HL-60/S4 treated with phorbol 12-myristate 13-acetate at 8.2 ng/mL for 4 days and 3 days (cell line): Measurements from ENCODE around the gene POU2F2.

Experiments
- in situ Hi-C: fragments of 300-500 bp; cut with MboI; formaldehyde crosslinking; loops from 2 replicates; pipeline ENCODE4 v1.15.0; 2022; ENCODE audit warnings: low sequenced_read_pairs

POU2F2 gene

GRCh38 chr19:42086188-42086736 lies 46.0 kb downstream of the POU2F2 start:
- in situ Hi-C loops: no loop called here

DNA sequence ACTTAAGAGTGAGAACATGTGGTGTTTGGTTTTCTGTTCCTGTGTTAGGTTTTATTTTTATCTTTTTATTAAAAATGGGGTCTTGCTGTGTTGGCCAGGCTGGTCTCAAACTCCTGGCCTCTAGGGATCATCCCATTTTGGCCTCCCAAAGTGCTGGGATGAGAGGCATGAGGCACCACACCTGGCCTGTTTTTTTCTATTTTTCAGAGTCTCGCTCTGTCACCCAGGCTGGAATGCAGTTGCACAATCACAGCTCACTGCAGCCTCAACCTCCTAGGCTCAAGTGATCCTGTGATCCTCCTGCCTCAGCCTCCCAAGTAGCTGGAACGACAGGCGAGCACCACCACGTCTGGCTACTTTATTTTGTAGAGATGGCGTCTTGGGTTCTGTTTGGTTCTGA lies 48.7 kb downstream of the POU2F2 start:
- in situ Hi-C loops: no loop called here

DNA sequence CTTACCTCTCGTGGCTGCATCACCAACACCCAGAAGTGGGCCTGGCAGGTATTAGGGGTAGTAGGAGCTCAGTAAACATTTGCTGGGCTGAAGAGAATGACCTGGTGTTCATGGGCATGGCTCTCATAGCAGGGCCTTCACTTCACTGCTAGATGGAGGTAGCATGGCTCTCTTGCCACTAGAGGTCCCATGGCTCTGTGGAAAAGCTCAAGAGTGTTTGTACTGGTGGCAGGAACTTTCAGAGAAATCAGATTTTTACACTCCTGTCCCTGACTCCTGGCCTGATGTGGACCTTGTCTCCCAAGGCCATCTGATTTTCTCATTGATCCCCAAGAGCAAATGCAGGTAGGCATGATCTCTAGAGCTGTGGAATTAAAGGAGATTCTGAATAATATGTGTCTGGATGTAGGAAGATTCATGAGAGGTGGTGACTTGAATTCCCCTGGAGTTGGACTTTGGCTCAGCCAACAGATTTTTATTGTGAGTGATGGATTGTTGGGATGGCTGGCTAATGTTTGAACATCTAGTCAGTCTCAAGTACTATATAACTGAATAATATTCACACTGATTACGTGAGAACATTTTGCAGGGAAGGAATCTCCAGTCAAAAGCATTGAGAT lies 50.6 kb downstream of the POU2F2 start:
- in situ Hi-C loops: no loop called here

DNA sequence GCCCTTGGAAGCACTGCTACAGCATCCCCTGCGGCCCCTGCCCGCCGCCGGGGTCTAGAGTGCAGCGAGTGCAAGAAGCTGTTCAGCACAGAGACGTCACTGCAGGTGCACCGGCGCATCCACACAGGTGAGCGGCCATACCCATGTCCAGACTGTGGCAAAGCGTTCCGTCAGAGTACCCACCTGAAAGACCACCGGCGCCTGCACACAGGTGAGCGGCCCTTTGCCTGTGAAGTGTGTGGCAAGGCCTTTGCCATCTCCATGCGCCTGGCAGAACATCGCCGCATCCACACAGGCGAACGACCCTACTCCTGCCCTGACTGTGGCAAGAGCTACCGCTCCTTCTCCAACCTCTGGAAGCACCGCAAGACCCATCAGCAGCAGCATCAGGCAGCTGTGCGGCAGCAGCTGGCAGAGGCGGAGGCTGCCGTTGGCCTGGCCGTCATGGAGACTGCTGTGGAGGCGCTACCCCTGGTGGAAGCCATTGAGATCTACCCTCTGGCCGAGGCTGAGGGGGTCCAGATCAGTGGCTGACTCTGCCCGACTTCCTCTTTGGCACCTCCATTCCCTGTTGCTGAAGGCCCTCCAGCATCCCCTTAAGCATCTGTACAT lies 51.4 kb downstream of the POU2F2 start:
- in situ Hi-C loops: no loop called here

- in situ Hi-C loops: no loop called here
Observed at GRCh38 chr19:42079886-42080763, 52.1 kb downstream of the POU2F2 start.

DNA sequence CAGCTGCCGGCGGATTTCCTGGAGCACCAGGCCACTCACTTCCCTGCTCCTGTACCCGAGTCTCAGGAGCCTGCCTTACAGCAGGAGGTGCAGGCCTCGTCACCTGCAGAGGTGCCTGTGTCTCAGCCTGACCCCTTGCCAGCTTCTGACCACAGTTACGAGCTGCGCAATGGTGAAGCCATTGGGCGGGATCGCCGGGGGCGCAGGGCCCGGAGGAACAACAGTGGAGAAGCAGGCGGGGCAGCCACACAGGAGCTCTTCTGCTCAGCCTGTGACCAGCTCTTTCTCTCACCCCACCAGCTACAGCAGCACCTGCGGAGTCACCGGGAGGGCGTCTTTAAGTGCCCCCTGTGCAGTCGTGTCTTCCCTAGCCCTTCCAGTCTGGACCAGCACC lies 53.0 kb downstream of the POU2F2 start:
- in situ Hi-C loops: no loop called here

DNA sequence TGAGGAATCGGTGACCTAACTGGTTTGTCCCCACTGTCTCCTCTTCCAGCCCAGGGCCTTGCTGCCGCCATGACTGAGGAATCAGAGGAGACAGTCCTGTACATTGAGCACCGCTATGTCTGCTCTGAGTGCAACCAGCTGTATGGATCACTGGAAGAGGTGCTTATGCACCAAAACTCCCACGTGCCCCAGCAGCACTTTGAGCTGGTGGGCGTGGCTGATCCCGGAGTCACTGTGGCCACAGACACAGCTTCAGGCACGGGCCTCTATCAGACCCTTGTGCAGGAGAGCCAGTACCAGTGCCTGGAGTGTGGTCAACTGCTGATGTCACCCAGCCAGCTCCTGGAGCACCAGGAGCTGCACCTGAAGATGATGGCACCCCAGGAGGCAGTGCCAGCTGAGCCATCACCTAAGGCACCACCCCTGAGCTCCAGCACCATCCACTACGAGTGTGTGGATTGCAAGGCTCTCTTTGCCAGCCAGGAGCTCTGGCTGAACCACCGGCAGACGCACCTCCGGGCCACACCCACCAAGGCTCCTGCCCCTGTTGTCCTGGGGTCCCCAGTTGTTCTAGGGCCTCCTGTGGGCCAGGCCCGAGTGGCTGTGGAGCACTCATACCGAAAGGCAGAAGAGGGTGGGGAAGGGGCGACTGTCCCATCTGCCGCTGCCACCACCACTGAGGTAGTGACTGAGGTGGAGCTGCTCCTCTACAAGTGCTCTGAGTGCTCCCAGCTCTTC lies 53.5 kb downstream of the POU2F2 start:
- in situ Hi-C loops: no loop called here

DNA sequence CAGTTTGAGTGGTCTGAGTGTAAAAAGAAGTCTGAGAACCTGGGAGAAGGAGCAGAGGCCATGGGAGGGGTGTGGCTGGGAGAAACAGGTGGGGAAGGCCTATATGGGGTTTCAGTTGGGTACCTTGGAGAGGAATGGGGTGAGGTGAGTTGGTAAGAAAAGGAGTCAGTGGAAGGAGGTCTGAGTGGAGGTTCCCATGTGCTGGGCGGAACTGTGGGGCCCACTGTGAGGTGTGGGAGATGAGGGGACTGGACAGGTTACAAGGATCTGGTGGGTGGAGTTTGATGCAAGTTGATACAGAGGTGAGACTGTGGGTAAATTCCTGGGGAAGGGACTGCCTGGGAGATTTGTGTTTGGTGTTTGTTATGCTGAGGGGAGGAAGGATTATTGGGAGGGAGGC lies 54.2 kb downstream of the POU2F2 start:
- in situ Hi-C loops: no loop called here

- in situ Hi-C loops: no loop called here
Observed at GRCh38 chr19:42076380-42076944, 55.8 kb downstream of the POU2F2 start.

DNA sequence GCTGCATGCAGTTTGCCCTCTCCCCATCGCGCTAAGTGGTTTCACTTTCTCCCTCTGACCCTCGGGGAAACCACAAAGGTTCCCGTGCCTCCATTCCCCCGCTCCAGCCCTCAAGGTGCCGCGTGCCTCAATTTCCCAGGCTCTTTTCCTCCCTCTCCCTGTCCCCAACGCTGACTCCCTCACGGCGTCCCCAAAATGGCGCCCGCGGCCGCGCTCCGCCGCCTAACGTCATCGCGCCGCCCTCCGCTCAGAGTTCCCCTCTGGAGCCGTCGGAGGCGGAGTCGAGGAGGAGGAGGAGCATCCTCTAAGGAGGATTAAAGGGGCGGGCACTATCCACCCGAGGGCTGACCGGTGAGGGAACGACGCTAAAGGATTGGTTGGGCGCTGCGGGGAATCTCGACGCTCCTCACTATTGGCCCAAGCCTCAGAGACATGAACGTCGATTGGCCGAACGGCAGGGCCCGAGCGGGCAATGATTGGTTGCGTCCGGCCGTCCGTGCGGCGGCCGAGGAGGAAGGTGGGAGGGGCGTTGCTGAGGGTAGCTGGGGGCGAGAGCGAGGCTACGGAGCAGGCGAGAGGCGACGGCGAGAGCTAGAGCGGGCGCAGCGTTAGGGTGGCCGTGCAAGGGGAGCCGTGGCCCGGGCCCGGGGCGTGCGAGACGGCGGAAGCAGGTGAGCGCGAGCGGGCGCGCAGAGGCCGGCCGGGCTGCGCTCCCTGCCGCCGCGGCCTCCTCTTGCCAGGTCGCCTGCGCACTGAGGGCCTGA lies 56.4 kb downstream of the POU2F2 start, which contains the start of gene ZNF574:
ZNF574 (plus strand) TSS at position 551 of the 764 bp plus-strand sequence. CDS start 2,441 bp downstream, outside the sequence.
- in situ Hi-C loops: no loop called here

DNA sequence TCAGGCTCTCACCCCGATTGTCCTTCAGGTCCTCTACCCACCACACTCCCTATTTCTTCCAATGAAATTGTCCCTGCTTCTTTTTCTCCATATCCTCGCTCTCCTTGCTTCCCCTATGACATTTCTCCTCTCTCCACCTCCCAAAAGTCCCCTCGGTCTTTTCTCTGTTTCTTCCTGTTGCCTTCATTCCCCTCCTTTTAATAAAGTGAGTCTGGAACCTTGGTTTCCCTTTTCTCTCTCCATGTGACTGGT lies 57.0 kb downstream of the POU2F2 start:
- in situ Hi-C loops: no loop called here

DNA sequence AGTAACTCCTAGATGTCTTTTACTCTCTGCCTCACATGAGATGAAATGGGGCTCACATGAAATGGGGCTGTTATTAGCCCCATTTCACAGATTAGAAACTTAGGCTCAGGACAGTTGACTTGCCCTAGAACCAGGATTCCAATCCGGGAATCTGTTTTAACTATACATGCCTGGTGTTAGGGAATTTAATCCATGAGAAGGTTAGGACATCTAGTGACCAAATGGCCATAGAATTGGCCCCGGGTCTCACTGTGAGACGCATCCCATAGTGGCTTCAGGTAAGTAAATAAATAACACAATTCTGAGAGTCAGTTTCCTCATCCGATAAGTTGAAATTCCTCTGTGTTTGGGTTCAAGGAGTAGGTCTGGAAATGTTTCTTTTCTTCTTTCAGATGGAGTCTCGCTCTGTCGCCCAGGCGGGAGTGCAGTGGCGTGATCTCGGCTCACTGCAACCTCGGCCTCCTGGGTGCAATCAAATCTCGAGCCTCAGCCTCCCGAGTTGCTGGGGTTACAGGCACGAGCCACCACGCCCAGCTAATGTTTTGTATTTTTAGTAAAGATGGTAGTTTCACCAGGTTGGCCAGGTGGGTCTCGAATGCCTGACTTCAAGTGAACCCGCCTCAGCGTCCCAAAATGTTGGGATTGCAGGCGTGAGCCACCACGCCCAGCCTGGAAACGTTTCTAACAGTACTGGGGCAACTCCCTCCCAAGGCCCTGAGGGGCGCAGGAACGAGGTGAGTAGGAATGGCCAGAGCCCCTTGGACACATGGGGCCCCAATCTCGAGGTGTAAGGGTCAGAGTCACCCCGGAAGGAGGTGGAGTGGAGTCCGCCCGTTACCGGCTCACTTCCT lies 57.5 kb downstream of the POU2F2 start:
- in situ Hi-C loops: no loop called here

GRCh38 chr19:42071247-42071646 lies 61.0 kb downstream of the POU2F2 start:
- in situ Hi-C loops: no loop called here

DNA sequence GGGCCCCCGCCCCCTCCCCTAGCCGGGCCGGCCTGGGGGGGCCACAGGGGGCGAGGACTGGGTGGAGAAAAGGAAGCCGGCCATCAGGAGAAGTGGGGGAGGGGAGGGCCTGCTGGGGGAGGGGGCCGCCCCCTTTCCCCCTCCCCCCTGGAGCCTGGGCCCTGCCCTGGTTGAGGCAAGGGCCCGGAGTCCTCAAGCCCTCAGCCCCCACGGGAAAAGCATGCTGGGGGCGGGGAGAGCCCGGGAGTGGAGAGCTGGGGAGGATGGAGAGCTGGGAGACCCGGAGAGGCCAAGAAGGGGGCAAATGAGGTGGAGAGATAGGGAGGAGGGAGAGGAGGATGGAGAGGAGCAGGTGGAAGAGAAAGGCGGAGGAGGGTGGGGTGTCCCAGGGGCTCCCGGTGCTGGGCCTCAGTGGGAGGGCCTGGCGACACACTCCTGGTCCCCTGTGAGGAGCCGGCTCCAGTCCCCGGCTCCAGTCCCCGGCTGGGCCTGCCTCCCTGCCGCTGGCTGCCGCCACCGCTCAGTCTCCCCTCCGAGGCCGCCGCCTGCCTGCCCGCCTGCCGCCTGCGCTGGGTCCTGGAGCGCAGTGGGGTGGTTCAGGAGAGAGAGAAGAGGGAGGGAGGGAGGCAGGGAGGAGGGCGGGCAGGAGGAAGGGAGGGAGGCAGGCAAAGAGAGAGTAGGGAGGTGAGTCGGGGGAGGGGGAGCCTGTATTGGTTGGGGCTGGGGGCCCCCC lies 62.5 kb downstream of the POU2F2 start, which contains the start of gene GRIK5:
GRIK5 (minus strand) TSS at position 588 of the 733 bp plus-strand sequence. CDS start 4,436 bp downstream, outside the sequence.
- in situ Hi-C loops: no loop called here

- in situ Hi-C loops: no loop called here
Observed at GRCh38 chr19:42068756-42069571, 63.3 kb downstream of the POU2F2 start.

- in situ Hi-C loops: no loop called here
Observed at GRCh38 chr19:42068361-42068755, 63.9 kb downstream of the POU2F2 start.

GRCh38 chr19:42067315-42067888 lies 64.8 kb downstream of the POU2F2 start:
- in situ Hi-C loops: no loop called here
